HG02870 (cell line): ENCODE measurements around the gene ZNF3.

ENCODE experiments used
- ATAC-seq: cut with Tn5 transposase; IDR thresholded peaks from one replicate; pipeline ENCODE4 v1.9.1; 2021; ENCODE audit warnings: mild to moderate bottlenecking, moderate library complexity; ENCODE audit not compliant: unreplicated experiment

ZNF3 gene

DNA sequence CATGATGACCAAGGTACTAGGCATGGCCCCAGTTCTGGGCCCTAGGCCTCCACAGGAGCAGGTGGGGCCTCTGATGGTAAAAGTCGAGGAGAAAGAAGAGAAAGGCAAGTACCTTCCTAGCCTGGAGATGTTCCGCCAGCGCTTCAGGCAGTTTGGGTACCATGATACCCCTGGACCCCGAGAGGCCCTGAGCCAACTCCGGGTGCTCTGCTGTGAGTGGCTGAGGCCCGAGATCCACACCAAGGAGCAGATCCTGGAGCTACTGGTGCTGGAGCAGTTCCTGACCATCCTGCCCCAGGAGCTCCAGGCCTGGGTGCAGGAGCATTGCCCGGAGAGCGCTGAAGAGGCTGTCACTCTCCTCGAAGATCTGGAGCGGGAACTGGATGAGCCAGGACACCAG lies 24.5 kb downstream of the ZNF3 start:
- ATAC-seq, result no peak

DNA sequence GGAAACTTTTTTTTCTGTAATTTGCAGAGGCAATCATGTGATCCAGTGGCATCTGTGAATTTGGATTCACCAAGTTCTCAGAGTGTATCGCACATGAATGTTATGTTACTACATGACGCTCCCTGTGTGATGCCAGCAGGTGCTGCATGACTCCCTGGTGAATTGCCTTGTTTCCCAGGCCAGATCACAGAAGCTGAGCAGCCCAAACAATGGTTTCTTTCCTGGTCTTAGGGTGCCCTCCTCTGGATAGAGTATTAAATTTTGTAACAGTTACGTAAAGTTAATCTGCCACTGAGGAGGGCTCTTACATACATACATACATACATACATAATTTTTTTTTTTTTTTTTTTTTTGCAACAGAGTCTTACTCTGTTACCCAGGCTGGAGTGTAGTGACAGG lies 28.3 kb downstream of the ZNF3 start:
- no peak for ATAC-seq

DNA sequence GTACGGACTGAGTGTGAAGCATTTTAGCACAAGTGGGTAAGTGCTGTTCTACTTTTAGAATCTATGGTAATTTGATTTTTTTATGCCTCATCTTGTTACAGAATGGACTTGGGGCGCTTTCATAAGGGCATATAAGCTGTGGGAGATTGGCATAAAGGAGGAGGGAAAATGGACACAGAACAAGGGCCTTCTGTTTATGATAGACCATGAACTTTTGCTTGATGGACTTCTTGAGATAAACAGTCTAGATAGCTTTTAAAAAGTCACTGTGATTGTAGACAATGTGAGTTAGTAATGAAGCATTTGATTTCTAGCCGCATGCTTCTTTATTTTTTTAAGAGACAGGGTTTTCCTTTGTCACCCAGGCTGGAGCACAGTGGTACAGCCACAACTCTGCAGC lies 29.9 kb downstream of the ZNF3 start:
- ATAC-seq, result no peak

DNA sequence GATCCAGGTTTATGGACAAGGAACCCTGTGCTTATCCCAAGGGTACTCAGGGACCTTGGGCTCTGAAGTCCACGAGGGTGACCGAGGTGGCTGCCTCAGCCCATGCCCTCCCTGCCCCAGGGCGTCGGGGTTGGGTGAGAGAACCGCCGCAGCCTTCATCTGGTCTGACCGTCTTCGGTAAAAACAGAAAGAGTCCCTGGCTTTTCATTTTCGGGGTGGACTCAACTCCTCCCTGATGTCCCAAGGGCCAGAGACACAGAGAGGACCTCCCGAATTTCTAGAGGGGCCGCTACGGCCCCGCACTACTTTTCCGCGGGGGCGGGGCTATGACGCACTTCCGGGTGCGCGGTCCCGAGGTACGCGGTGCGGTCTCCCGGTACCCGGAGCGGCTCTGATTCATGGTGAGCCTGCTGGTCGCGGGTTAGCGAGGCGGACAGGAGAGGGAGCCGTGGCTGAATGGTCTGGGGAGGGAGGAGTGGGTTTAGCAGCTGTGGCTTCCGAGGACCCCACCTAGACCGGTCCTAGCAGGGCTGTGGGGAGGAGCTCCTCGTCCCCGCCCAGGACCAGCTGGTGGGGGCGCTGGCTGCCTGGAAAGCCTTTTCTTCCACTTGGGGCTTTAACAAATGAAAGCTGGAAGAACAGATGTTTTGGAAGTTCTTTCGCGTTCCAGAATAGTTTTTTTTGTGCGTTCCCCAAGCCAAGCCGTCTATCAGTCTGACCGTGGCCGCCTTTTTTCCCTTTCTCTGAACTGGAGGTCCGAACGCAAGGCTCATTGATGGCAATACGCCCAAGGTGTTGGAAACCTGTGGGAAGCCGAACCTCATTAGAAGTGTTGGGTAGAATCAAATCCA lies 31.9 kb downstream of the ZNF3 start, which contains the start of gene ZSCAN21:
Gene ZSCAN21 (plus strand): TSS at position 334 of the 851 bp plus-strand sequence. CDS start 7,233 bp downstream, outside the sequence.
- ATAC-seq, result peak; percentile 86

DNA sequence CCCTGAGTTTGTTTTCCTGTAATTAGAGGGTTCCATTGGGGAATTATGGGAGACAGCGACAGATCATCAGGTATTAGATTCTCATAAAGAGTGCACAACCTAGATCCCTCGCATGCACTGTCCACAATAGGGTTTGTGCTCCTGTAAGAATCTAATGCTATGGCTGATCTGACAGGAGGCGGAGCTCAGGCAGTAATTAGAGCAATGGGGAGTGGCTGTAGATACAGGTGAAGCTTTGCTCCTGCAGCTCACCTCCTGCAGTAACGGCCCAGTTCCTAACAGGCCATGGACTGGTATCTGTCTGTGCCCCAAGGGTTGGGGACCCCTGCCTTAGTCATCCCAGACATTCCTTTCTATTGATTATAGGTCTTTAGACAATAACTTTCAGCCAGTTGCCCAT lies 32.8 kb downstream of the ZNF3 start:
- ATAC-seq, result no peak

DNA sequence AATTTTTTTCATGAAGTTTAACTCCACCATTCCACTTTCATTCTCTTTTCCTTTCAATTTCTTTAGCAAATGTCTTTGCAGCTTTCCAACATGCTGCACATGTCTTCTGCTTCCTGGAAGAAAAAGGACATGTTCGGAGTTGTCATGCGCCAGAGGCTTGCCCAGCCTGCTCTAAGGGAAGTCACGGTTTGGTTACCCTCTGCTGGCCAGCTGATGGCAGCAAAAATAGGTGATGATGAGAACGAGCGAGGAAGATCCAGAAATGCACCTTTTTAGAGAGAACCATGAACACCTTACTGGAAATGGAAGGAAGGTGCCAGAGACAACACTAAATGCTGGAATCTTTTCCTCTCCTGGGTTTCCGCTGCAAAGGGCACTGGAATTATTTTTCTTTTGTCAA lies 36.8 kb downstream of the ZNF3 start:
- ATAC-seq, result no peak

DNA sequence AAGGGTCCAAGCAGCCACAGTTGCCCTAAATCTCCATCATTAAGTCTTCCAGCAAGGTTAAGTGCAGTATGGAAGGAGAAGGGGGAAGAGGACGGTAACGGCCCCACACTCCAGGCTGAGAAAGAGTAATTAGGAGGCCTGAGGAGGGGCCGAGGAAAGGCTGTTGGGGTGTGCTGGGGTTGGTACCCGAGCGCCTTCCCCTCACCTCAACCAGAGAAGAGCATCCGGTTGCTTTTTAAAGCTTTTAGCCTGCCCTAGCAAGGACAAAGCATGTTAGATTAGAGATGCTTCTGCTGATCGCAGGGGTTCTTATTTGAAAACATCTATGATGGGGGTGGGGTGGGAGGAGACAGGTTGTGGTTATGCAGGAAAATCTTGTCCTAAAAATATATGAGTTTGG lies 40.9 kb downstream of the ZNF3 start:
- ATAC-seq, result no peak

DNA sequence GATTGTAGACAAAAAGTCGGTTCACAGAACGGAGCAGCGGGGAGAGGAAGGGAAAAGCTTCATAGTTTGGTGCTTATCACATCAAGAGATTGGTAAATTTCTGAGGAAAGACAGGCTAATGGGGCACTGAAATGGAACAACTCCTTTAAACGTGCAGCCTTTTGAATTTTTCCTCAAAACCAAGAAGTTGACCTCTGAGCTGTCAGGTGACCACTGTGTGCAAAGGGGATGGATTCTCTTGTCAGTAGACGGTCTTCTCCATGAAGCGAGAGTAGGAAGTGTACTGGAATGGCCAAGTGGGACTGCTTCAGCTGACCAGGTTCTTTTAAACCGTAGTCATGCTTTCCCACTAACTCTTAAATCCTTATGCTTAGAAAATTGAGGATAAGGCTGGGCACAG lies 43.2 kb downstream of the ZNF3 start:
- no peak for ATAC-seq

DNA sequence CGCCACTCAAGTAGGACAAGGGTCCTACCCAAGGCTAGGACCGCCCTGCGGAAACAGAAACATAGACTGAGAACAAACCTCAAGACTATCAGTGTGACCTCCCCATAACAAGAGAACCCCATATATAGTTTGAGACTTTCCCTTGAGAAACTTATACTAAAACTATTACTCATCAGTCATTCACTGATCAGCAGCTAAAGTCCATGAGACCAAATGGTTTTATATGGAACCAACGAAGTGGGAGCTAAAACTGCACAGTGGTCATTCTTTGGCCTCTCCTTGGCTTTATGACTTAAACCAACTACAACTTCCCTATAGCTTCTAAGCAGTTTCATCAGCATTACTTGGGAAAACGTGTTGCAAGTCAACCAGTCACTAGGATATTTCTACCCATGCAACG lies 45.6 kb downstream of the ZNF3 start:
- no peak for ATAC-seq

DNA sequence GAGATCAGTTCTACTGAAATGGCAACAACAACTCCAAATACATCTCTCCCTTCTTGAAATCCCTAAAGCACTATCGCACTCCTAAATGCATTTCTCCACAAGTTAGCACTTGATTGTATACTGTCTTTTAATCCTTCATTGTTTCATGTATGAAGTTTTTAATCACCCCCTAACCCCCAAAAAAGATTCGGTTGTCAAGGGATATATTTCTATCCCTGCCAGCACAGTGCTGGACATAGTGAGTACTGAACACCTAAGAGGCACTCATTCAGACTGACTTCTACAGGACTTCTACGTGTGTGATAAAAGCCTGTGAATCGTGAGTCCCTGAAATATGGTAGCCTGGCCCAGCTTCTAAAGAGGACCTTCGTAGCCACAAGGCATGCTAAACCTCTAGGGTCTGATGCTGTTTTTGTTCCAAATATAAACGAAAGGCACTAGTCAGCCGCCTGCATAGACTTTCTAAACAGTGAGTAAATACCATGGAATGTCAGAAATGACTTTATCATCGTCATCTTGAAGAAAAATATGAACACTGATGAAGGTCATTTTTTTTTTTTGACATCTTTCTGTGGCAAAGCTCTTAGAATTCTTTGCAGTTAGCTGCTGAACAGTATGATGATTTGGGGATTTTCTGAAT lies 46.5 kb downstream of the ZNF3 start:
- no peak for ATAC-seq

DNA sequence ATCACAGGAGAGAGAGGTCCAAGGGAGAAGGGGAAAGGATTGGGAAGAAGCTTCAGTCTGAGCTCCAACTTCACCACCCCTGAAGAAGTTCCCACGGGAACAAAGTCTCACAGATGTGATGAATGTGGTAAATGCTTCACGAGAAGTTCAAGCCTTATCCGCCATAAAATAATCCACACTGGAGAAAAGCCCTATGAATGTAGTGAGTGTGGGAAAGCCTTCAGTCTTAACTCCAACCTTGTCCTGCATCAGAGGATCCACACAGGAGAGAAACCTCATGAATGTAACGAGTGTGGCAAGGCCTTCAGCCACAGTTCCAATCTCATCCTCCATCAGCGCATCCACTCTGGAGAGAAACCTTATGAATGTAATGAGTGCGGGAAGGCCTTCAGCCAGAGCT lies 48.0 kb downstream of the ZNF3 start:
- no peak for ATAC-seq

DNA sequence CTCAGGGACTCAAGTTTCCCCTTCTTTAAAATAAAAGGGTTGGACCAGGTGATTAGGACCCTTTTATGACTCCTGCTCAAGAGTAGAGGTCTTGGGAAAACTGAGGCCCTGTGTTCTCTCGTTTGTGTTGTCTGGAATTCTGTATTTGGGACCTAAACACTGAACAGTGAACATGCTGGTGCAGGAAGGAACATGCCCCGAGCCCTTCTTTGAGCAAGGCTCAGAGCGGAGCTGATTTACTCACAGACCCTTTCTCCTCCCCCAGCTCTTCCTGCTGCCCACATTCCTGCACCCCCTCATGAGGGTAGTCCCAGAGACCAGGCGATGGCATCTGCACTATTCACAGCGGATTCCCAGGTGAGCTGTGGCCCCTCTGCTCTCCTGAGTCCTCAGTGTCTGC lies 51.9 kb downstream of the ZNF3 start:
- ATAC-seq, result no peak

DNA sequence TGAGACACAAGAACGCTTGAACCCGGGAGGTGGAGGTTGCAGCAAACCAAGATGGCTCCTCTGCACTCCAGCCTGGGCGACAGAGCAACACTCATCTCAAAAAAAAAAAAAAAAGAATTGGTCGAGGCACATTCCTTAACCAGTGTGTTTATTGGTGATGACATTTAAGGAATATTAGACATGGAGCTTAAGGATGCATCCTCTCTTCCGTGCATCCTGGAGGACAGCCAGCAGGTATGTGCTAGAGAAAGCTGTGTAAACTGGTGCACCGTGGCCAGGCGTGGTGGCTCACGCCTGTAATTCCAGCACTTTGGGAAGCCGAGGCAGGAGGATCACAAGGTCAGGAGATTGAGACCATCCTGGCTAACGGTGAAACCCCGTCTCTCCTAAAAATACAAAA lies 54.3 kb downstream of the ZNF3 start:
- ATAC-seq, result no peak

DNA sequence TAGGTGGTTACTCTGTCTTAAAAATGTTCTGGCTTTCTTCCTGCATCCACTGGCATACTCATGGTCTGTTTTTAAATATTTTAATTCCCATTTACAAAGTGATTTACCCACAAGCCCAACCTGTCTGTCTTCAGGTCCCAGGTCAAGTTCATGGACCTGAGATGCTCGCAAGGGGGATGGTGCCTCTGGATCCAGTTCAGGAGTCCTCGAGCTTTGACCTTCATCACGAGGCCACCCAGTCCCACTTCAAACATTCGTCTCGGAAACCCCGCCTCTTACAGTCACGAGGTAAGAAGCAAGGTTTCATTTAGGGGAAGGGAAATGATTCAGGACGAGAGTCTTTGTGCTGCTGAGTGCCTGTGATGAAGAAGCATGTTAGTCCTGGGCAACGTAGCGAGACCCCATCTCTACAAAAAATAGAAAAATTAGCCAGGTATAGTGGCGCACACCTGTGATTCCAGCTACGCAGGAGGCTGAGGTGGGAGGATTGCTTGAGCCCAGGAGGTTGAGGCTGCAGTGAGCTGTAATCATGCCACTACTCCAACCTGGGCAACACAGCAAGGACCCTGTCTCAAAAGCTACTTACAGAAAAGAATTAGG lies 57.4 kb downstream of the ZNF3 start:
- ATAC-seq, result no peak

DNA sequence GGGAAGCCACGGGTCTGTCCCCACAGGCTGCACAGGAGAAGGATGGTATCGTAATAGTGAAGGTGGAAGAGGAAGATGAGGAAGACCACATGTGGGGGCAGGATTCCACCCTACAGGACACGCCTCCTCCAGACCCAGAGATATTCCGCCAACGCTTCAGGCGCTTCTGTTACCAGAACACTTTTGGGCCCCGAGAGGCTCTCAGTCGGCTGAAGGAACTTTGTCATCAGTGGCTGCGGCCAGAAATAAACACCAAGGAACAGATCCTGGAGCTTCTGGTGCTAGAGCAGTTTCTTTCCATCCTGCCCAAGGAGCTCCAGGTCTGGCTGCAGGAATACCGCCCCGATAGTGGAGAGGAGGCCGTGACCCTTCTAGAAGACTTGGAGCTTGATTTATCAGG lies 58.0 kb downstream of the ZNF3 start:
- no peak for ATAC-seq

DNA sequence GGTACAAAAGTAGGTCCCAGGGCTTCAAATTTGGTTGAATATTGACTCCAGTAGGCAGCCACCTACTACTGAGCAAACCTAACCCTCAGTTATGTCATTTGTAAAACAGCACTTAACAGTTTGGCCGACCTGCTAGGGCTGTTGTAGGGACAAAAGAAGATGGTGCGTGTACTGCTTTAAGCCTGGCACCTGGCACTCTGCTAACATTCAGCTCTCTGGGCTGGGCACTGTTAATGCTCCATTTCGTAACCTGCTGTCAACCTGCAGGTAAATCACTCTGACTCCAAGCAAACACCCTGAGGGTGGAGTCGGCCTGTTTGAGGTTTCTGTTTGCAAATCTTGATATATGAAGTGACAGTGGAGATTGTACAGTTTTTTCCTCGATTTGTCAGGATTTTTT lies 58.9 kb downstream of the ZNF3 start:
- ATAC-seq, result no peak

DNA sequence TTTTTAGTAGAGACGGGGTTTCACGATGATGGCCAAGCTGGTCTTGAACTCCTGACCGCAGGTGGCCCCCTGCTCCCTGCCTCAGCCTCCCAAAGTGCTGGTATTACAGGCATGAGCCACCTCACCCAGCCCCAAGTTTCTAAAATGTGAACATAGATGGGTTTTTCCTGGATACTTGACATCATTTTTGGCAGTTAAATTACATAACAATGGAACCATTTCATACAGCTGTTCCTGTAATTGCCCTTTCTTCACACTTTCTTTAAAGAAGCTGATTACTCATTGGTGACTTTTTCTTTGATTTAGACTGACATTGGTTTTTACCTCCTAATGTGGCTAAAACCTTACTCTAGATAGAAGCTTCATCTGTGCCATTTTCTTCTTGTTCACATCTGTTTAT lies 60.2 kb downstream of the ZNF3 start:
- ATAC-seq, result no peak
